GM10248 (cell line): ENCODE data around the gene CARS2.

Experiments used
- CTCF ChIA-PET: fragments of 300-600 bp; sonication (Branson Sonifier 250); formaldehyde crosslinking; extraction: SDS; loops from one replicate; lab custom pipeline; 2021; ENCODE audit warnings: antibody characterized with exemption; lab: Yijun Ruan, JAX
- POLR2A ChIA-PET: fragments of 350-650 bp; sonication (Branson Sonifier 250); formaldehyde crosslinking; extraction: SDS; loops from one replicate; lab custom pipeline; 2020; ENCODE audit warnings: antibody characterized with exemption; lab: Yijun Ruan, JAX
- DNase-seq: peaks from one replicate; pipeline ENCODE4 v3.0.0; 2012; ENCODE audit errors: extremely low spot score
- CTCF ChIP-seq: IDR thresholded peaks from 2 replicates; pipeline ENCODE4 v1.5.1; 2012; ENCODE audit warnings: mild to moderate bottlenecking, low read depth; ENCODE audit errors: extremely low read depth, missing control alignments, control extremely low read depth

CARS2 gene

GRCh38 chr13:110690516-110690915 is 15.4 kb downstream of the CARS2 start:
- no peak for DNase-seq
- CTCF ChIA-PET: interaction anchor here (1.2 to 2.2 kb wide), 2 partner anchors 11 to 21 kb away, joined by 3 to 7 read pairs; no protein-coding TSS in a partner anchor
- POLR2A ChIA-PET: no interaction called here
- no peak for TF ChIP-seq CTCF

GRCh38 chr13:110689711-110690110 is 16.2 kb downstream of the CARS2 start:
- POLR2A ChIA-PET: no interaction called here

GRCh38 chr13:110689041-110689440 is 16.9 kb downstream of the CARS2 start:
- ChIA-PET POLR2A (no interaction called here), CTCF (interaction anchor here (0.9 to 2.2 kb wide), 4 partner anchors 10 to 95 kb away, joined by 3 to 7 read pairs (median 3); no protein-coding TSS in a partner anchor)
- no peak for TF ChIP-seq CTCF
- no peak for DNase-seq

More at GRCh38 chr13:110689711-110690110, 16.2 kb downstream of the CARS2 start:
- no peak for TF ChIP-seq CTCF
- CTCF ChIA-PET: interaction anchor here (0.9 to 2.2 kb wide), 3 partner anchors 10 to 20 kb away, joined by 3 to 7 read pairs (median 3); no protein-coding TSS in a partner anchor
- no peak for DNase-seq

- DNase-seq: no peak
- ChIA-PET CTCF (no interaction called here), POLR2A (no interaction called here)
- no peak for TF ChIP-seq CTCF
Measured at GRCh38 chr13:110687736-110688135, 18.2 kb downstream of the CARS2 start.

- no peak for DNase-seq
- ChIA-PET CTCF (no interaction called here), POLR2A (no interaction called here)
- no peak for TF ChIP-seq CTCF
Measured at GRCh38 chr13:110685305-110686020, 20.5 kb downstream of the CARS2 start.

- DNase-seq: no peak
- CTCF ChIA-PET: interaction anchor here (1.0 to 1.2 kb wide), 4 partner anchors 17 to 133 kb away, joined by 3 read pairs; no protein-coding TSS in a partner anchor
- POLR2A ChIA-PET: interaction anchor here (0.6 kb wide), 1 partner anchor 64 kb away, joined by 4 read pairs; no protein-coding TSS in a partner anchor
- no peak for TF ChIP-seq CTCF
Measured at GRCh38 chr13:110684388-110685056, 21.4 kb downstream of the CARS2 start.
